Measurements from ENCODE around the gene ZMYM4.

Gene ZMYM4

GRCh38 chr1:35428360-35428759 lies 159.9 kb downstream of the ZMYM4 start:
- no peak for DNase-seq (ENCODE audit: low read depth)
- H3K4me3 ChIP-seq (ENCODE audit: low read length), result no peak overlapping the region
- TF ChIP-seq CTCF (conservative IDR thresholded peaks at IDR 0.05; ENCODE audit: low read length), result no peak

GRCh38 chr1:35430762-35431161 lies 162.3 kb downstream of the ZMYM4 start:
- H3K4me3 ChIP-seq (ENCODE audit: low read length), result no peak overlapping the region
- no peak for DNase-seq (ENCODE audit: low read depth)
- no peak for TF ChIP-seq CTCF (conservative IDR thresholded peaks at IDR 0.05; ENCODE audit: low read length)

GRCh38 chr1:35431173-35431599 lies 162.7 kb downstream of the ZMYM4 start:
- no peak overlapping the region for H3K4me3 ChIP-seq (ENCODE audit: low read length)
- DNase-seq (ENCODE audit: low read depth), result no peak
- TF ChIP-seq CTCF (conservative IDR thresholded peaks at IDR 0.05; ENCODE audit: low read length), result no peak

GRCh38 chr1:35432231-35432630 lies 163.7 kb downstream of the ZMYM4 start:
- H3K4me3 ChIP-seq (ENCODE audit: low read length), result no peak overlapping the region
- no peak for DNase-seq (ENCODE audit: low read depth)
- TF ChIP-seq CTCF (conservative IDR thresholded peaks at IDR 0.05; ENCODE audit: low read length), result no peak

GRCh38 chr1:35433714-35434113 lies 165.2 kb downstream of the ZMYM4 start:
- no peak overlapping the region for H3K4me3 ChIP-seq (ENCODE audit: low read length)
- TF ChIP-seq CTCF (conservative IDR thresholded peaks at IDR 0.05; ENCODE audit: low read length), result no peak
- no peak for DNase-seq (ENCODE audit: low read depth)

- TF ChIP-seq CTCF (conservative IDR thresholded peaks at IDR 0.05; ENCODE audit: low read length), result no peak
- no peak overlapping the region for H3K4me3 ChIP-seq (ENCODE audit: low read length)
- DNase-seq (ENCODE audit: low read depth), result no peak
Measured at GRCh38 chr1:35434703-35435102, 166.2 kb downstream of the ZMYM4 start.

GRCh38 chr1:35436078-35436477 lies 167.6 kb downstream of the ZMYM4 start:
- no peak for DNase-seq (ENCODE audit: low read depth)
- TF ChIP-seq CTCF (conservative IDR thresholded peaks at IDR 0.05; ENCODE audit: low read length), result no peak
- no peak overlapping the region for H3K4me3 ChIP-seq (ENCODE audit: low read length)
